ENCODE results near the gene EGLN3. TPM values are rescaled to one million over a fixed set of nuclear protein-coding genes. Genes with fewer than 3 reads are reported as not detected.

Gene EGLN3
- total and polyA plus RNA-seq, 2 donors, result 8.6 to 14.5 TPM

- Histone ChIP-seq H3K4me3 (ENCODE audit: low read length in 2 of 2) (no peak overlapping the region), H3K27ac (ENCODE audit: low read depth in 1 of 2, low read length in 1 of 2) (no peak overlapping the region), H3K4me1 (ENCODE audit: control insufficient read depth in 2 of 2, insufficient read depth in 2 of 2, low read length in 2 of 2) (peaks cover 5 to 6% of the 10 kb centered on the region in 2 donors), H3K27me3 (ENCODE audit: control insufficient read depth in 2 of 2, insufficient read depth in 1 of 2, low read length in 1 of 2) (peaks cover 5% of the 10 kb centered on the region in 2 donors), H3K9me3 (ENCODE audit: control insufficient read depth in 2 of 2, insufficient read depth in 1 of 2, low read length in 1 of 2) (peaks cover 0 to 1% of the 10 kb centered on the region in 2 donors), H3K36me3 (ENCODE audit: control insufficient read depth in 2 of 2, insufficient read depth in 2 of 2, low read length in 1 of 2) (no peaks in the 10 kb centered on the region)
- 83% methylated on average over 2 of the region's 2 CpGs for WGBS
- no peak for DNase-seq (ENCODE audit: low read depth in 6 of 9, low spot score in 9 of 9)
These were observed 5.8 kb upstream of the EGLN3 start for GRCh38 chr14:33956640-33957039.

GRCh38 chr14:33954016-33954598 lies 3.2 kb upstream of the EGLN3 start:
- Histone ChIP-seq H3K27me3 (ENCODE audit: control insufficient read depth in 2 of 2, insufficient read depth in 1 of 2, low read length in 1 of 2) (peaks cover 5 to 19% of the 10 kb centered on the region in 2 donors), H3K4me3 (ENCODE audit: low read length in 2 of 2) (no peak overlapping the region), H3K4me1 (ENCODE audit: control insufficient read depth in 2 of 2, insufficient read depth in 2 of 2, low read length in 2 of 2) (peaks cover 11 to 15% of the 10 kb centered on the region in 2 donors), H3K9me3 (ENCODE audit: control insufficient read depth in 2 of 2, insufficient read depth in 1 of 2, low read length in 1 of 2) (peaks cover 0 to 1% of the 10 kb centered on the region in 2 donors), H3K36me3 (ENCODE audit: control insufficient read depth in 2 of 2, insufficient read depth in 2 of 2, low read length in 1 of 2) (no peaks in the 10 kb centered on the region), H3K27ac (ENCODE audit: low read depth in 1 of 2, low read length in 1 of 2) (no peak overlapping the region)
- WGBS, result 93% methylated on average over 3 of the region's 3 CpGs
- DNase-seq (ENCODE audit: low read depth in 6 of 9, low spot score in 9 of 9), result no peak

GRCh38 chr14:33952541-33952940 lies 1.7 kb upstream of the EGLN3 start:
- Histone ChIP-seq H3K4me1 (ENCODE audit: control insufficient read depth in 2 of 2, insufficient read depth in 2 of 2, low read length in 2 of 2) (peaks cover 16 to 25% of the 10 kb centered on the region in 2 donors), H3K36me3 (ENCODE audit: control insufficient read depth in 2 of 2, insufficient read depth in 2 of 2, low read length in 1 of 2) (no peaks in the 10 kb centered on the region), H3K9me3 (ENCODE audit: control insufficient read depth in 2 of 2, insufficient read depth in 1 of 2, low read length in 1 of 2) (peaks cover 0 to 1% of the 10 kb centered on the region in 2 donors), H3K4me3 (ENCODE audit: low read length in 2 of 2) (no peak overlapping the region), H3K27ac (ENCODE audit: low read depth in 1 of 2, low read length in 1 of 2) (no peak overlapping the region), H3K27me3 (ENCODE audit: control insufficient read depth in 2 of 2, insufficient read depth in 1 of 2, low read length in 1 of 2) (peaks cover 5 to 19% of the 10 kb centered on the region in 2 donors)
- 96% methylated on average over 1 of the region's 1 CpG for WGBS
- no peak for DNase-seq (ENCODE audit: low read depth in 6 of 9, low spot score in 9 of 9)

GRCh38 chr14:33951183-33951840 lies 438 bp upstream of the EGLN3 start:
- H3K4me1 ChIP-seq (ENCODE audit: control insufficient read depth in 2 of 2, insufficient read depth in 2 of 2, low read length in 2 of 2), result peaks cover 19 to 31% of the 10 kb centered on the region in 2 donors
- no peak overlapping the region for H3K27ac ChIP-seq (ENCODE audit: low read depth in 1 of 2, low read length in 1 of 2)
- WGBS, result 15% methylated on average over 11 of the region's 11 CpGs
- no peaks in the 10 kb centered on the region for H3K9me3 ChIP-seq (ENCODE audit: control insufficient read depth in 2 of 2, insufficient read depth in 1 of 2, low read length in 1 of 2)
- peaks cover 5 to 19% of the 10 kb centered on the region in 2 donors for H3K27me3 ChIP-seq (ENCODE audit: control insufficient read depth in 2 of 2, insufficient read depth in 1 of 2, low read length in 1 of 2)
- peak overlapping the region; percentile 85 to 89 for H3K4me3 ChIP-seq (ENCODE audit: low read length in 2 of 2)
- H3K36me3 ChIP-seq (ENCODE audit: control insufficient read depth in 2 of 2, insufficient read depth in 2 of 2, low read length in 1 of 2), result no peaks in the 10 kb centered on the region
- DNase-seq (ENCODE audit: low read depth in 6 of 9, low spot score in 9 of 9), result peak in 1 of 9 donors; percentile 17

GRCh38 chr14:33949411-33949893 lies 1.4 kb downstream of the EGLN3 start:
- H3K4me3 ChIP-seq (ENCODE audit: low read length in 2 of 2), result peak overlapping the region; percentile 85 to 89
- DNase-seq (ENCODE audit: low read depth in 6 of 9, low spot score in 9 of 9), result no peak
- WGBS, result 52% methylated on average over 9 of the region's 9 CpGs
- no peaks in the 10 kb centered on the region for H3K36me3 ChIP-seq (ENCODE audit: control insufficient read depth in 2 of 2, insufficient read depth in 2 of 2, low read length in 1 of 2)
- H3K9me3 ChIP-seq (ENCODE audit: control insufficient read depth in 2 of 2, insufficient read depth in 1 of 2, low read length in 1 of 2), result no peaks in the 10 kb centered on the region
- peaks cover 5 to 19% of the 10 kb centered on the region in 2 donors for H3K27me3 ChIP-seq (ENCODE audit: control insufficient read depth in 2 of 2, insufficient read depth in 1 of 2, low read length in 1 of 2)
- peaks cover 19 to 37% of the 10 kb centered on the region in 2 donors for H3K4me1 ChIP-seq (ENCODE audit: control insufficient read depth in 2 of 2, insufficient read depth in 2 of 2, low read length in 2 of 2)
- no peak overlapping the region for H3K27ac ChIP-seq (ENCODE audit: low read depth in 1 of 2, low read length in 1 of 2)

GRCh38 chr14:33948869-33949408 lies 1.9 kb downstream of the EGLN3 start:
- peak in 1 of 9 donors; percentile 14 for DNase-seq (ENCODE audit: low read depth in 6 of 9, low spot score in 9 of 9)
- Histone ChIP-seq H3K27me3 (ENCODE audit: control insufficient read depth in 2 of 2, insufficient read depth in 1 of 2, low read length in 1 of 2) (peaks cover 5 to 19% of the 10 kb centered on the region in 2 donors), H3K27ac (ENCODE audit: low read depth in 1 of 2, low read length in 1 of 2) (no peak overlapping the region), H3K4me3 (ENCODE audit: low read length in 2 of 2) (peak overlapping the region; percentile 85 to 89), H3K9me3 (ENCODE audit: control insufficient read depth in 2 of 2, insufficient read depth in 1 of 2, low read length in 1 of 2) (no peaks in the 10 kb centered on the region), H3K4me1 (ENCODE audit: control insufficient read depth in 2 of 2, insufficient read depth in 2 of 2, low read length in 2 of 2) (peaks cover 19 to 37% of the 10 kb centered on the region in 2 donors), H3K36me3 (ENCODE audit: control insufficient read depth in 2 of 2, insufficient read depth in 2 of 2, low read length in 1 of 2) (no peaks in the 10 kb centered on the region)
- 82% methylated on average over 9 of the region's 9 CpGs for WGBS

GRCh38 chr14:33948145-33948868 lies 2.6 kb downstream of the EGLN3 start:
- no peak overlapping the region for H3K27ac ChIP-seq (ENCODE audit: low read depth in 1 of 2, low read length in 1 of 2)
- DNase-seq (ENCODE audit: low read depth in 6 of 9, low spot score in 9 of 9), result no peak
- H3K9me3 ChIP-seq (ENCODE audit: control insufficient read depth in 2 of 2, insufficient read depth in 1 of 2, low read length in 1 of 2), result no peaks in the 10 kb centered on the region
- peaks cover 19 to 37% of the 10 kb centered on the region in 2 donors for H3K4me1 ChIP-seq (ENCODE audit: control insufficient read depth in 2 of 2, insufficient read depth in 2 of 2, low read length in 2 of 2)
- 94% methylated on average over 3 of the region's 3 CpGs for WGBS
- peaks cover 5 to 19% of the 10 kb centered on the region in 2 donors for H3K27me3 ChIP-seq (ENCODE audit: control insufficient read depth in 2 of 2, insufficient read depth in 1 of 2, low read length in 1 of 2)
- no peaks in the 10 kb centered on the region for H3K36me3 ChIP-seq (ENCODE audit: control insufficient read depth in 2 of 2, insufficient read depth in 2 of 2, low read length in 1 of 2)
- H3K4me3 ChIP-seq (ENCODE audit: low read length in 2 of 2), result peak overlapping the region; percentile 85 to 89

GRCh38 chr14:33946679-33947476 lies 4.0 kb downstream of the EGLN3 start:
- Histone ChIP-seq H3K9me3 (ENCODE audit: control insufficient read depth in 2 of 2, insufficient read depth in 1 of 2, low read length in 1 of 2) (no peaks in the 10 kb centered on the region), H3K27ac (ENCODE audit: low read depth in 1 of 2, low read length in 1 of 2) (peak overlapping the region; percentile 36 to 92), H3K36me3 (ENCODE audit: control insufficient read depth in 2 of 2, insufficient read depth in 2 of 2, low read length in 1 of 2) (no peaks in the 10 kb centered on the region), H3K4me1 (ENCODE audit: control insufficient read depth in 2 of 2, insufficient read depth in 2 of 2, low read length in 2 of 2) (peaks cover 19 to 37% of the 10 kb centered on the region in 2 donors), H3K4me3 (ENCODE audit: low read length in 2 of 2) (peak overlapping the region; percentile 4 to 42), H3K27me3 (ENCODE audit: control insufficient read depth in 2 of 2, insufficient read depth in 1 of 2, low read length in 1 of 2) (peaks cover 0 to 16% of the 10 kb centered on the region in 2 donors)
- peak in 7 of 9 donors; percentile 46 to 86 (median 58) for DNase-seq (ENCODE audit: low read depth in 6 of 9, low spot score in 9 of 9)
- 39% methylated on average over 5 of the region's 5 CpGs for WGBS

Data from thymus (tissue), 11 donors.